Upper lobe of left lung (tissue), 6 donors: Measurements from ENCODE around the gene ATP5F1B. TPM values are rescaled to one million over a fixed set of nuclear protein-coding genes. Genes with fewer than 3 reads are reported as not detected.

Experiments used
- ATAC-seq, 2 donors: fragments of 200-7000 bp; cut with Tn5 transposase; one replicate each; pipeline ENCODE4 v1.9.1; 2022; ENCODE audit warnings: mild to moderate bottlenecking in 2 of 2, moderate library complexity in 2 of 2; ENCODE audit not compliant: low FRiP score in 2 of 2
- DNase-seq, 2 donors: peaks; one replicate each; pipeline ENCODE4 v3.0.0-alpha.2; 2019 to 2020
- H3K27ac ChIP-seq, 4 donors: fragments of 200-600 bp; sonication (generic); one replicate each; pipeline ENCODE4 v1.5.1; 2016 to 2019
- H3K27me3 ChIP-seq, 4 donors: fragments of 200-600 bp; sonication (generic); one replicate each; pipeline ENCODE4 v1.5.1; 2017 to 2019
- H3K36me3 ChIP-seq, 4 donors: fragments of 200-600 bp; sonication (generic); one replicate each; pipeline ENCODE4 v1.5.1; 2016 to 2019
- H3K4me1 ChIP-seq, 4 donors: fragments of 200-600 bp; sonication (generic); one replicate each; pipeline ENCODE4 v1.5.1; 2018 to 2019
- H3K4me3 ChIP-seq, 4 donors: fragments of 200-600 bp; sonication (generic); one replicate each; pipeline ENCODE4 v1.5.1; 2017 to 2019; ENCODE audit warnings: mild to moderate bottlenecking in 2 of 4, moderate library complexity in 1 of 4
- H3K9me3 ChIP-seq, 4 donors: fragments of 200-600 bp; sonication (generic); one replicate each; pipeline ENCODE4 v1.5.1; 2018 to 2019
- EP300 ChIP-seq, 4 donors: sonication (generic); formaldehyde crosslinking; IDR thresholded peaks; one replicate each; pipeline ENCODE4 v1.5.1; 2017; ENCODE audit warnings: antibody characterized with exemption in 4 of 4, control low read depth in 2 of 4
- POLR2A ChIP-seq, 4 donors: fragments of 450-650 bp; IDR thresholded peaks; one replicate each; pipeline ENCODE4 v1.5.1; 2016 to 2017; ENCODE audit warnings: antibody characterized with exemption in 4 of 4, mild to moderate bottlenecking in 2 of 4
- POLR2AphosphoS5 ChIP-seq, 2 donors: sonication (generic); formaldehyde crosslinking; IDR thresholded peaks; one replicate each; pipeline ENCODE4 v1.5.1; 2017; ENCODE audit warnings: antibody characterized with exemption in 2 of 2
- WGBS, 2 donors: methylation state at CpG; one replicate each; pipeline ENCODE4 v1.1.5; 2017 to 2018; 5-methylcytosine and 5-hydroxymethylcytosine counted together
- total RNA-seq, 6 donors: library from RNA; depleted of rRNA in 4 of 6; stranded (reverse); fragments of >200 nt in 4 of 6; gene quantifications; one replicate each; pipeline versions ENCODE4 v1.1.0 to v1.2.1, GENCODE V29; 2016 to 2021
- TF ChIP-seq, protein P1 (sequence below), 6 experiments: fragments of 450-650 bp in 4 of 6; fragments of 200-600 bp in 2 of 6; sonication (generic) in 2 of 6; IDR thresholded peaks; one replicate each; pipeline ENCODE4 v1.5.1; 2016 to 2019; ENCODE audit warnings: antibody characterized with exemption in 6 of 6
- donor health status: DM: no; HTN: no; CAD: no; lungs with moderate emphysema.
- donor health status: DM: no; HTN: yes; CAD: no; lungs with severe emphysema.

The ATP5F1B gene
- total RNA-seq, 6 donors from 2014 or later, result 245 to 404 (median 317) TPM

- TF ChIP-seq EP300 (IDR thresholded peaks at IDR 0.05) (no peak), POLR2AphosphoS5 (IDR thresholded peaks at IDR 0.05) (peak; percentile 11 to 61), POLR2A (IDR thresholded peaks at IDR 0.05) (peak in 1 of 4 donors; percentile 5)
- TF ChIP-seq, protein P1, sequence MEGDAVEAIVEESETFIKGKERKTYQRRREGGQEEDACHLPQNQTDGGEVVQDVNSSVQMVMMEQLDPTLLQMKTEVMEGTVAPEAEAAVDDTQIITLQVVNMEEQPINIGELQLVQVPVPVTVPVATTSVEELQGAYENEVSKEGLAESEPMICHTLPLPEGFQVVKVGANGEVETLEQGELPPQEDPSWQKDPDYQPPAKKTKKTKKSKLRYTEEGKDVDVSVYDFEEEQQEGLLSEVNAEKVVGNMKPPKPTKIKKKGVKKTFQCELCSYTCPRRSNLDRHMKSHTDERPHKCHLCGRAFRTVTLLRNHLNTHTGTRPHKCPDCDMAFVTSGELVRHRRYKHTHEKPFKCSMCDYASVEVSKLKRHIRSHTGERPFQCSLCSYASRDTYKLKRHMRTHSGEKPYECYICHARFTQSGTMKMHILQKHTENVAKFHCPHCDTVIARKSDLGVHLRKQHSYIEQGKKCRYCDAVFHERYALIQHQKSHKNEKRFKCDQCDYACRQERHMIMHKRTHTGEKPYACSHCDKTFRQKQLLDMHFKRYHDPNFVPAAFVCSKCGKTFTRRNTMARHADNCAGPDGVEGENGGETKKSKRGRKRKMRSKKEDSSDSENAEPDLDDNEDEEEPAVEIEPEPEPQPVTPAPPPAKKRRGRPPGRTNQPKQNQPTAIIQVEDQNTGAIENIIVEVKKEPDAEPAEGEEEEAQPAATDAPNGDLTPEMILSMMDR (IDR thresholded peaks at IDR 0.05), result peak; percentile 37 to 69 (median 52)
- Histone ChIP-seq H3K9me3 (no peaks in the 10 kb centered on the region), H3K4me3 (peak overlapping the region; percentile 19 to 83 (median 76)), H3K36me3 (peaks cover 37 to 47% (median 44%) of the 10 kb centered on the region in 4 donors), H3K27me3 (no peaks in the 10 kb centered on the region), H3K4me1 (peaks cover 30 to 46% (median 33%) of the 10 kb centered on the region in 4 donors), H3K27ac (peak overlapping the region; percentile 86 to 99 (median 94))
- ATAC-seq, result peak; percentile 91 to 93
- DNase-seq, result peak; percentile 90 to 99
- WGBS, 2 donors, result 4% methylated on average over 11 to 12 of the region's 12 CpGs
Observed at GRCh38 chr12:56636675-56637540, 8.9 kb downstream of the ATP5F1B start.

DNA sequence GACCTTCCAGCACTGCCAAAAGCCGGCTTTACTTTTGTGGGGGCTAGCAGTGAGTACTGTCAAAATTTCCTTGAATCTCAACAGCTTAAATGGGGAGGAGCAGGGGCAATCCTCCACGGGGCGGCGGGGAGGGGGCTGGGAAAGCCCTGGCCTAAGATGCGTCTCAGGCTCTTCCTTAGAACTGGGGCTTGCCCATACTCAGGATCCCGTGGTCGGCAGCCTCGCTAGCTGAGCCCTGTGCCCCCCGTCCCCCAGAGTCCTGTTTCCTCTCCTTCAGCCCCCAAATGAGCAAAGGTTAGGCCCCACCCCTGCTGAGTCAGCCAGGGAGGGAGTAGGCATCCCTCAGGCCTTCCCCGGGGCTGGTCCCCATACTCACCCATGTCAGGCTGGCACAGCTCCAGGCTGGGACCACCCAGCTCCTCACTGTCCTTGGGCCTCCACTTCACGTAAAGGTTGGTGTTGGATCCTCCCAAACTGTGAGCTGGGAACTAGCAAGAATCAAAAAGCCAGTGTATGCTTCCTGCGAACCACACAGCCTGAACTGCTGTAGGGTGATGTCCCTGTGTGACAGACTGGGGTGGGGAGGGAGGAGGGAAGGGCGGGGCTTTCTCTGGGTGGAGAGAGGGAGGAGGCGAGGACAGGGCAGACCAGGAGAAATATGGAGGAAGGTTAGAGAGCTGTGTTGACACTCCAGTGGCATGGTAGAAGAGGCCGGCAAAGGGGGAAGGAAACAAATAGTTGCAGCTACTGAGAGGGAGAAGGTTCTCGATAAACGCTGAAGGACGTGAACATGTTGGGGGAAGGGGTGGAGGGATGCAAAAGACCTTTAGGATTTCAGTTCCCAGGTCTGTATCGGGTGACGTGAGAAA lies 9.7 kb downstream of the ATP5F1B start:
- Histone ChIP-seq H3K4me3 (peak overlapping the region; percentile 75 to 83 (median 80)), H3K9me3 (no peaks in the 10 kb centered on the region), H3K4me1 (peaks cover 37 to 55% (median 41%) of the 10 kb centered on the region in 4 donors), H3K36me3 (peaks cover 31 to 39% (median 35%) of the 10 kb centered on the region in 4 donors), H3K27me3 (no peaks in the 10 kb centered on the region), H3K27ac (peak overlapping the region; percentile 86 to 99 (median 94))
- TF ChIP-seq POLR2A (IDR thresholded peaks at IDR 0.05), result peak in 3 of 4 donors; percentile 22 to 78 (median 72)
- TF ChIP-seq, protein P1 (IDR thresholded peaks at IDR 0.05), result no peak
- peak; percentile 55 to 94 for TF ChIP-seq POLR2AphosphoS5 (IDR thresholded peaks at IDR 0.05)
- TF ChIP-seq EP300 (IDR thresholded peaks at IDR 0.05), result peak in 1 of 4 donors; percentile 44
- DNase-seq, result peak; percentile 79 to 93
- ATAC-seq, result peak; percentile 91 to 95
- WGBS, 2 donors, result 0 to 1% methylated on average over 15 to 20 of the region's 20 CpGs

- ATAC-seq, result peak; percentile 40 to 52
- 1% methylated on average over 21 to 31 of the region's 47 CpGs for WGBS, 2 donors
- peak overlapping the region; percentile 75 to 83 (median 80) for H3K4me3 ChIP-seq
- TF ChIP-seq POLR2A (IDR thresholded peaks at IDR 0.05), result peak in 3 of 4 donors; percentile 20 to 73 (median 64)
- no peak for TF ChIP-seq EP300 (IDR thresholded peaks at IDR 0.05)
- TF ChIP-seq POLR2AphosphoS5 (IDR thresholded peaks at IDR 0.05), result peak; percentile 41 to 86
- TF ChIP-seq, protein P1 (IDR thresholded peaks at IDR 0.05), result peak in 4 of 6 experiments; percentile 33 to 53 (median 37)
- H3K9me3 ChIP-seq, result no peaks in the 10 kb centered on the region
- H3K27me3 ChIP-seq, result no peaks in the 10 kb centered on the region
- peak overlapping the region; percentile 86 to 99 (median 94) for H3K27ac ChIP-seq
- H3K36me3 ChIP-seq, result peaks cover 25 to 29% (median 27%) of the 10 kb centered on the region in 4 donors
- peak; percentile 85 to 93 for DNase-seq
- peaks cover 46 to 63% (median 49%) of the 10 kb centered on the region in 4 donors for H3K4me1 ChIP-seq
Observed at GRCh38 chr12:56634837-56635791, 10.7 kb downstream of the ATP5F1B start.
